Measurements from ENCODE around the gene GPR78. TPM values are rescaled to one million over a fixed set of nuclear protein-coding genes. Genes with fewer than 3 reads are reported as not detected.

GPR78 gene
- total and polyA plus RNA-seq, 8 donors, result 0.31 to 2.3 (median 0.55) TPM; not detected in 5

DNA sequence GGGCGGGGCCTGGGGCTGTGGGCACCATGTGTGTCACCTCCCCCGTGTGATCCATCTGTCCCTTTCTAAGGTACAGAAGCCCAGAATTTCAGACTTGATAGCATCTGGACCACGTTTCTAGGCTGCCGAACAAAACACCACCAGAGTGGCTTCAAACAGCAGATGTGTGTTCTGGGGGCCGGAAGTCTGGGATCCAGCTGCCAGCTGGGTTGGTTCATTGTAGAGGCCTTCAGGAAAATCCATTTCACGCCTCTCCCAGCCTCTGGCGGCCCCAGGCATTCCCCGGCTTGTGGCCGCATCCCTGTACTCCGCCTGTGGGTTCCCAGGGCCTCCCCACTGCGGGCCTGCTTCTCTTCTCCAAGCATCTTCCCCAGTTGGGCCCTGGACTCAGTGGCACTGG, 39.6 kb upstream of the GPR78 start:
- Histone ChIP-seq H3K4me1 (peaks cover 14 to 25% (median 21%) of the 10 kb centered on the region in 4 donors), H3K36me3 (no peaks in the 10 kb centered on the region), H3K4me3 (no peak overlapping the region), H3K27me3 (peaks cover 0 to 13% (median 3%) of the 10 kb centered on the region in 3 donors), H3K9me3 (no peaks in the 10 kb centered on the region), H3K27ac (no peak overlapping the region)
- WGBS, 5 donors, result 84 to 91% (median 88%) methylated on average over 7 to 11 of the region's 11 CpGs
- intact Hi-C loops (cut with DNase I; ENCODE audit: low total_unique reads), result no loop called here
- no peak for TF ChIP-seq EP300 (IDR thresholded peaks at IDR 0.05)
- TF ChIP-seq CTCF (IDR thresholded peaks at IDR 0.05), result no peak
- TF ChIP-seq POLR2AphosphoS5 (IDR thresholded peaks at IDR 0.05), result no peak
- no peak for TF ChIP-seq POLR2A (IDR thresholded peaks at IDR 0.05)
- DNase-seq, result no peak

DNA sequence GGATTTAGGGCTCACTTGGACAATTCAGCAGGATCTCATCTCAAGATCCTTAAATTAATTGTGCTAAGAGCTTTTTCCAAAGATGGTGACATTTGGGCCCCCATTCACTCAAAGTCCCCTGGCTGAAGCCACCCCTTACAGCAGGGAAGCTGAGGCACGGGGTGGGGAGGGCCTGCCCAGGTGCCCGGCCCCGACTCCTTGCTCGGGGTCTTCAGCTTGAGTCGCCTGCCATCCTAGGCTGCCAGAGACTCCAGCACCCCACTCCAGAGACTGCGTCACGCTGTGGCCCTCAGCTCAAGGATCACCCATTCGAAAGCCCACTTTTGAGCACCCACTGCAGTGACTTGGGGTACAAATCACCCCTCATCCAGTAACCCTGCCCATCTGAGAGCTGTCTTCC, 39.2 kb upstream of the GPR78 start:
- intact Hi-C loops (cut with DNase I; ENCODE audit: low total_unique reads), result no loop called here
- H3K9me3 ChIP-seq, result no peaks in the 10 kb centered on the region
- 80 to 95% (median 83%) methylated on average over 6 to 8 of the region's 8 CpGs for WGBS, 5 donors
- peaks cover 0 to 14% (median 3%) of the 10 kb centered on the region in 3 donors for H3K27me3 ChIP-seq
- no peak overlapping the region for H3K27ac ChIP-seq
- no peak for DNase-seq
- TF ChIP-seq CTCF (IDR thresholded peaks at IDR 0.05), result no peak
- no peak for TF ChIP-seq POLR2A (IDR thresholded peaks at IDR 0.05)
- no peak for TF ChIP-seq POLR2AphosphoS5 (IDR thresholded peaks at IDR 0.05)
- TF ChIP-seq EP300 (IDR thresholded peaks at IDR 0.05), result no peak
- no peaks in the 10 kb centered on the region for H3K36me3 ChIP-seq
- H3K4me3 ChIP-seq, result no peak overlapping the region
- H3K4me1 ChIP-seq, result peaks cover 14 to 24% (median 18%) of the 10 kb centered on the region in 4 donors

DNA sequence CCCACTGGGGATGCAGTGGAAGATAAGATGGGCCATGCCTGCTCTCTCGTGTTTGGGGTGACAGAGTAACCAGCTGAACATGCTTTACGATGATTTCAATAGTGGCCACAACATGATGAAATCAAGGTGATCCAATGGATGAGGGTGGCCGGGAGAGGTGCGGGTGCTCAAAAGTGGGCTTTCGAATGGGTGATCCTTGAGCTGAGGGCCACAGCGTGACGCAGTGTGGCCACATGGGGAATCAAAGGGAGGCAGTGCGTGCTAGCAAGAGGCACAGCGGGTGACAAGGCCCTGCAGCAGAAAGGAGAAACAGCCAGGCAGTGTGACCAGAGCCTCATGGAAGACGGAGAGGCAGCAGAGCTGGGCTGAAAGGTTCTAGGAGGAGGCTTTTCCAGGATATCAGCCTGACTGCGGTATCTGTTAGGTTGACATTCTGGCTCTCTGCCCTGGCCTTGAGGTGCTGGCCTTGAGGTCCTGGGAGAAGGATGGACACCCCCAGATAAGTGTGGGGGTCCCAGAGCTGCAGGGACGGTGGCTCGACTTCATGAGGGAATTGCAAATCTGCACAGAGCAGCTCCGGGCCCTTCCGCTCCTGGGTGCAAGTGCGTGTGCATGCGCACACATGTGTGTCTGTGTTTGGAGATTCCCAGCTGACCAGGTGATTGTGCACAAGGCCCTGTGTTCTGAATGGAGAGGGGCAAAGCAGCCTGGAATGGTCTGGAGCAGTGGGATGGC, 38.0 kb upstream of the GPR78 start:
- intact Hi-C loops (cut with DNase I; ENCODE audit: low total_unique reads), result no loop called here
- peaks cover 8 to 14% (median 10%) of the 10 kb centered on the region in 4 donors for H3K4me1 ChIP-seq
- 81 to 93% (median 89%) methylated on average over 17 of the region's 17 CpGs for WGBS, 5 donors
- no peaks in the 10 kb centered on the region for H3K9me3 ChIP-seq
- H3K4me3 ChIP-seq, result no peak overlapping the region
- H3K36me3 ChIP-seq, result no peaks in the 10 kb centered on the region
- TF ChIP-seq CTCF (IDR thresholded peaks at IDR 0.05) (no peak), POLR2AphosphoS5 (IDR thresholded peaks at IDR 0.05) (no peak), EP300 (IDR thresholded peaks at IDR 0.05) (no peak), POLR2A (IDR thresholded peaks at IDR 0.05) (no peak)
- no peak for DNase-seq
- peaks cover 0 to 14% (median 3%) of the 10 kb centered on the region in 3 donors for H3K27me3 ChIP-seq
- H3K27ac ChIP-seq, result no peak overlapping the region

DNA sequence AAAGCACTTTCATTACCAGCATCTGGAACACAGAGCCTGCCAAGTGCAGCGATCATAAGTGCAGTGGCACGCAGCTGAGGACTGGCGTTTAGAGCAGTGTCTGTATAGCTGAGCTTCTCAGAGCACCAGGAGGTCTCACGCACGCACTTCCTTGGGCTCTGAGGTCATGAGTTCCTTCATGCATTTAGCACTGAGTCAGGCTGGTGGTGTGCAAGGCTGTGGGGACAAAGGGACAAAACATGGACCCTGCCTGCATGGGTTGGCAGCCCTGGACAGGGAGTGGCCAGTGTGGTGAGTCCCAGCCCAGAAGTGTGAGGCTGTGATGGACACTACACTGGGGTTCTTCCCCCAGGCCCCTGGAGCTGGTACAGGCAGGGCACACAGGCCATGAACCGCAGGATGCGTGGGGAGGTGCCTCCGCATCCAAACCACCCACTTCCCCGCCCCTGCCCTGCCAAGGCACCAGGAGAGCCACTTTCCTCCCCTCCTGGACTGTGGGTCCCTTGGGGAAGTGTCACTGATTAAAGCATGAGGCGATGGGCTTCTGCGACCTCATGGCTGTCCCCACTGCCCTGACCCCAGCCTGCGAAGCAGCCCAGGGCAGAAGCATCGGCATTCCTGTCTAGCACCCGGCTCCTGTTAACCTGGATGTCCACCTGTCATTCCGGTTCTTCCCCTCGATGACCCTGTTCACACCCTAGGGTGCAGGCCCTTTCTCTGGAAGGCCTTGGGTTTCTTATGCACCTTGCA, 37.2 kb upstream of the GPR78 start:
- Histone ChIP-seq H3K27ac (no peak overlapping the region), H3K4me3 (no peak overlapping the region), H3K36me3 (no peaks in the 10 kb centered on the region), H3K4me1 (peaks cover under 1 to 6% (median 2%) of the 10 kb centered on the region in 4 donors), H3K27me3 (peaks cover 0 to 14% (median 3%) of the 10 kb centered on the region in 3 donors), H3K9me3 (no peaks in the 10 kb centered on the region)
- 89 to 93% (median 92%) methylated on average over 12 to 16 of the region's 16 CpGs for WGBS, 5 donors
- no peak for DNase-seq
- TF ChIP-seq CTCF (IDR thresholded peaks at IDR 0.05) (no peak), EP300 (IDR thresholded peaks at IDR 0.05) (no peak), POLR2A (IDR thresholded peaks at IDR 0.05) (no peak), POLR2AphosphoS5 (IDR thresholded peaks at IDR 0.05) (no peak)
- intact Hi-C loops (cut with DNase I; ENCODE audit: low total_unique reads), result no loop called here
